GM21447 (cell line): ENCODE measurements around the gene CFAP61.

ENCODE experiments used
- ATAC-seq: cut with Tn5 transposase; IDR thresholded peaks from one replicate; pipeline ENCODE4 v1.9.1; 2021; ENCODE audit not compliant: unreplicated experiment

The CFAP61 gene

GRCh38 chr20:20036756-20037155 is 15.6 kb upstream of the CFAP61 start:
- no peak for ATAC-seq

DNA sequence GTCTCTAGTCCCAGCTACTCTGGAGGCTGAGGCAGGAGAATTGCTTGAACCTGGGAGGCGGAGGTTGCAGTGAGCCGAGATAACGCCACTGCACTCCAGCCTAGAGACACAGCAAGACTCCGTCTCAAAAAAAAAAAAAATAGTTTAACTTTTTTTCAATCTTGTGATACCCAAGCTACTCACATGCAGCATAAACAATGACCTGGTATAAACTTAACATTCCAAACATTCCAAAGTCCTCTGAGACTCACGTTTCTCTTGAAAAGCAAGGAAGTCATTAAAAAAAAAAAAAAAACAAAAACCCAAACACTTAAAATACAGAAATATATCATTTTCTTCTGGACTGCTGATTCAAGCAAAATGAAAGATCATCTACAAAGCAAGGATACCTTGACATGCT is 14.4 kb upstream of the CFAP61 start:
- no peak for ATAC-seq

- no peak for ATAC-seq
Measured at GRCh38 chr20:20038586-20038985, 13.7 kb upstream of the CFAP61 start.

DNA sequence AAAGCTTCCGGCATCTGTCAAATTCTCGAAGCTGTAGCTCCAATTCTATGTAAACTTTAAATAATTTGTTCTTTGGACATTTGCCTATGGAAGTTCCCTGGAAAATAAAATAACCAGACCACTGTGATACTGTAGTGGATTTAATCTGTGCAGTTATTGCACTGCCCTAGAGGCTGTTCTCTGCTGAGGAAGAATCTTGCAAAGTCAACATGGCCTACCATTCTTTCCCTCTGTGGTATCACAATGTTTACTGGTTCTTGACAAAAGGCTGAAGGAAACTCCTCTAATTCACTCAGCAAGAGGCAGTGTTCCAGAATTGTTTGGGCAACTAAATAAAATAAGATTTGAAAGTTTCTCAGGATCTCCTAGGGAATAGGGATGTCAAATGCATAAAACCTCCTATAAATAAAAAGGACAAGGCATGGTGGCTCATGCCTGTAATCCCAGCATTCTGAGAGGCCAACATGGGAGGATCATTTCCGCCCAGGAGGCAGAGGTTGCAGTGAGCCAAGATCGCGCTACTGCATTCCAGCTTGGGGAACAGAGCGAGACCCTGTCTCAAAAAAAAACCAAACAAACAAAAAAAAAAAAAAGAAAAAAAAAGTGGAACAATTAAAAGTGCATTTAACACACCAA is 12.5 kb upstream of the CFAP61 start:
- ATAC-seq, result no peak

- ATAC-seq, result peak; percentile 7
Measured at GRCh38 chr20:20051767-20052073, 612 bp upstream of the CFAP61 start.

DNA sequence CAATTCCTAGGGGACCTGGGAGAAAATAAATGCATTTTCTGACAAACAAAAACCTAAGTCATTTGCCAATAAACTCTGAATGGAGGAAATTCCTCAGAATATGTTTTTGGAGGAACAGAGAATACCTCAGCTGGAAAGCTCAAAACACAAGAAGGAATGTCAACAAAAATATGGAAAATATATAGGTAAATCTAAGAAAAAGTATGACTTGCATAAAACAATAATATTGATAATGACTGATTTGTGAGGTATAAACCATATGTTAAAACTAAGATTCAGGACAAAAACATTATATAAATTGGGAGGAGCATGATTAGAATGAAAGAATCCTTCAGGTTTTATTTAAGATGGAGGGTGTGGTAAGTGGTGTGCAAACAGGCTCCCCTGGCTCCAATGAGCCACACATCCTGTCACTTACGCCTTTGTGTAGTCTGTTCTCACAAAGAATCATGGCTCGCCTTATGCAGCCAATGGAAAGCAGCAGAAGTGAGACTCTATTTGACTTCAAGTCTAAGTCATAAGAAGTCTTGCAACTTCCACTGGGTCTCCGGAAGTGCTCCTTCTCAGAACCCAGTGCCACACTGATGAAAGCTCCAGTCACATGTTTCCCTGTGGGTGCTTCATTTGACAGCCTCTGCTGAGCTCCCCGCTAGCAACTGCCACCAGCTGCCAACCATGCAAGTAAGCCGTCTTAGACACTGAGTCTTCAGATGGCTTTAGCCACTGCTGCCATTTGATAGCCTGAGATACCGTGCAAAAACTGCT is 8.1 kb downstream of the CFAP61 start:
- ATAC-seq, result no peak

DNA sequence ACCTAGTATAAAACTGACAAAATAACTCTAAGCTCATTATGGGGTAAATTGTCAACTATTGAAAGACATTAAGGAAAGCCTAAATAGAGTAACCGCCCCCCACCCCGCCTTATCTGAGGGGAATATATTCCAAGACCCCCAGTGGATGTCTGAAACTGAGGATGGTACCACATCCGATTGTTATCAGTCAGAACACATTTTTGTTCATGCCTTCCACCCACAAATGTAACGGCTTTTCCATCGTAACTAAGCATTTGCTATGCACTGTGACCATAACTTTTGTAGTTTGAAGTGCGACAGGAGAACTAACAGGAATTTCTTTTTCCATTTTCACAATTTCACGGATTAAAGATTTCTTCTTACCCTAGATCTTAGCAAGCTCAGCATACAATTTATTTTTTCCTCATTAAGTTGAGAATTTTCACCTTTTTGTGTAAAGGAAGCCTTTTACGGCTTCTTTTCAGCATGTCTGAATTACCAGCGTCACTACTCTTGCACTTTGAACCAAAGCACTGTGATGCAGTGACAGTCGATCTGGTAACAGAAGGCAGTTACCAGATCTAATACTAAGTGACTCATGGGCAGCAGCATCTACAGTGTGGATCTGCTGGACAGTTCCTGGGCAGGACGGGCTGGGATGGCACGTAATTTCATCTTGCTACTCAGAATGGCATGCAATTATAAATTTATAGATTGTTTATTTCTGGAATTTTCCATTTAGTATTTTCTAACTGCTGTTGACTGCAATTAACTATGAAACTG is 11.8 kb downstream of the CFAP61 start:
- no peak for ATAC-seq

DNA sequence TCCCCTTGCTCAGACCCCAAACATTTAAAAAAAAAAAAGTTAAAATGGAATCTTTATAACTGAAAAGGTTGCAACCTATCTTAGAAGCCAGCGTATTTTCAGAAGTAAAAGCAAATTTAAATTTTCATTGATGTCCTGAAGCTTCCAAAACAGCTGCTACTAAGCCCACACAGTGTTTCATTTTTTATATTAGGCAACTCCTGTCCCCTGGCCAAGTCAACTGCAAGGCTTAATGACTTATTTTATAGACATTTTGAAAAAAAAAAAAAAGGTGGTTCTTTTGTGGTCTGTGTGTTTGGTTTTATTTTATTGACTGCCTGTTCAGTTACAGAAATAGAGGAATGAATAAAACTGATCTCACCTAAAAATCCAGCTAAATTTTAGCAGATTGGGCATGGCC is 13.0 kb downstream of the CFAP61 start:
- no peak for ATAC-seq

GRCh38 chr20:20070871-20071726 is 18.8 kb downstream of the CFAP61 start:
- no peak for ATAC-seq

GRCh38 chr20:20073801-20074371 is 21.6 kb downstream of the CFAP61 start:
- no peak for ATAC-seq

DNA sequence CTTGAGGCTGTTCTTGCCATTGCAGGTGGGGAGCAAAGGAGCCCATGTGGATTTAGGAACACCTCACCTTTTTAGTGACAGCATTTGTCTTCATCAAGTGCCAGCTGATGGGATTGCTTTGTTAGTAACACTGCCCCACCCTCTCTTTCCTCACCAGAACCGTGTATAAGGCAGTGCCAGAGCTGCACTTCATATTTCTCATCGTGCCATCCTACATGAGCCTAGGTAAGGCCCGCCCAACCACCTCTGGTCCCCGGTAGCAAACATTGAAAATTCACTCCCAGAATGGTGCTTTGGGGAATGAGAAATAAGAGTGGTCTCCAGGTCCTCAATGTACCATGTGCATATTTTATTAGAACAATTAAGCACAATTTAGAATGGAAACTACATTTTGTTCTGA is 22.7 kb downstream of the CFAP61 start:
- no peak for ATAC-seq

GRCh38 chr20:20076297-20077065 is 24.1 kb downstream of the CFAP61 start:
- ATAC-seq, result no peak

DNA sequence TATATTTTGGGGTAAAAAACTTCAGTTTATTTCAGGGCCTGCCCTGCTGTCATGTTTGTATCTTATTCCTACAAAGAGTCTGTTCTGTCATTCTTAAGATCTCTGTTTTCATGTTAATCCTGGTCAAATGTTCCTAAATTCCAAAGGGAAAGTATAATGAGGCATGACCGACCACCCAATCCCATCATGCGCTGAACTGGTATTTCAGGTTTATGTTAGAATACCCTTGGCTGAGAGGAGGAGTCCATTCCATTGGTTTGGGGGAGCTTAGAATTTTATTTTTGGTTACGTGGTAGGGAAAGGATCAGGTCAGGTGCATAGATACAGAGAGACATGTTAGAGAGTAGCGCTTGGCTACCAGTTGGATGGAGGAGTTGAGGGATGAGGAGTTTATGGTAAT is 25.7 kb downstream of the CFAP61 start:
- ATAC-seq, result no peak

- no peak for ATAC-seq
Measured at GRCh38 chr20:20079102-20079784, 26.9 kb downstream of the CFAP61 start.

GRCh38 chr20:20083807-20084206 is 31.5 kb downstream of the CFAP61 start:
- ATAC-seq, result no peak

GRCh38 chr20:20084296-20084752 is 32.0 kb downstream of the CFAP61 start:
- no peak for ATAC-seq

- no peak for ATAC-seq
Measured at GRCh38 chr20:20085071-20085470, 32.7 kb downstream of the CFAP61 start.

DNA sequence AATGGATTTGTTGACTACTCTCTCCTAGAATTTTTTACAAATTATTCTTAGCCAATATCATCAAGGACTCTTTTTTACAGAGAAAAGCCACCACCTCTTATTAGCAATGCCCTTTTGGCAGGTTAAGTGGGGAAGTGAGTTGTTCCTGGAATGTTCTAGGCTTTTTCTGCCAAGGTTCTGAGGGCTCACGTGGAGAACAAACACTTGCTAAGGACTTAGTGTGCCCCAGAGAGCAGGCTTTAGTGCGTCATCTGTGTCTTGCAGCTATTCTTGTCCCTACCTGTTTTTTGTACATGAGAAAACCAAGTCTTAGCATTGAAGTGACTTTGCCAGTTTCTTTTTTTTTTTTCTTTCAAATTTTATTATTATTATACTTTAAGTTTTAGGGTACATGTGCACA is 33.5 kb downstream of the CFAP61 start:
- no peak for ATAC-seq

DNA sequence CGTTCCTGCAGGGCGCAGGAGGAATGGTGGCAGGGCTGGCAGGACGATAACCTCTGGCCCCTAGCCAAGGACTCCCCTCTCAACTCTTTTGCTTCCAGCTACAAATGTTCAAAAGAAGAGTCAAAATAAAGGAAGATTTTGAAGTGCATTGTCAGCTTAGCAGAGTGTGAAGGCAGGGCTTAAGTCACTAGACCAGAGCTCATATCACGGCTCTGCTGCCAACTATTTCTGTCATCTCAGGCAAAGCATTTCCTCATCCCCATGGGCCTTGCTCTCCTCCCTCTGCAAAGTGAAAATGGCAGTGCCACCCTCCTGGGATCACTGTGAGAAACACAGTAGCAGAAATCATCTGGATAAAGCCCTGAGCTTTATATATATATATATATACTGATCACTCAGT is 36.7 kb downstream of the CFAP61 start:
- no peak for ATAC-seq

GRCh38 chr20:20089939-20090338 is 37.6 kb downstream of the CFAP61 start:
- ATAC-seq, result no peak
